Mammary microvascular endothelial cell (primary cell): Measurements from ENCODE around the gene NDC80. TPM values are rescaled to one million over a fixed set of nuclear protein-coding genes. Genes with fewer than 3 reads are reported as not detected.

Experiments
- total RNA-seq: library from RNA; depleted of rRNA; stranded (reverse); fragments of >200 nt; gene quantifications from 2 replicates; pipeline ENCODE4 v1.2.3, GENCODE V29; 2015

NDC80 gene
- 30.8 and 33.0 TPM in 2 replicates for total RNA-seq

DNA sequence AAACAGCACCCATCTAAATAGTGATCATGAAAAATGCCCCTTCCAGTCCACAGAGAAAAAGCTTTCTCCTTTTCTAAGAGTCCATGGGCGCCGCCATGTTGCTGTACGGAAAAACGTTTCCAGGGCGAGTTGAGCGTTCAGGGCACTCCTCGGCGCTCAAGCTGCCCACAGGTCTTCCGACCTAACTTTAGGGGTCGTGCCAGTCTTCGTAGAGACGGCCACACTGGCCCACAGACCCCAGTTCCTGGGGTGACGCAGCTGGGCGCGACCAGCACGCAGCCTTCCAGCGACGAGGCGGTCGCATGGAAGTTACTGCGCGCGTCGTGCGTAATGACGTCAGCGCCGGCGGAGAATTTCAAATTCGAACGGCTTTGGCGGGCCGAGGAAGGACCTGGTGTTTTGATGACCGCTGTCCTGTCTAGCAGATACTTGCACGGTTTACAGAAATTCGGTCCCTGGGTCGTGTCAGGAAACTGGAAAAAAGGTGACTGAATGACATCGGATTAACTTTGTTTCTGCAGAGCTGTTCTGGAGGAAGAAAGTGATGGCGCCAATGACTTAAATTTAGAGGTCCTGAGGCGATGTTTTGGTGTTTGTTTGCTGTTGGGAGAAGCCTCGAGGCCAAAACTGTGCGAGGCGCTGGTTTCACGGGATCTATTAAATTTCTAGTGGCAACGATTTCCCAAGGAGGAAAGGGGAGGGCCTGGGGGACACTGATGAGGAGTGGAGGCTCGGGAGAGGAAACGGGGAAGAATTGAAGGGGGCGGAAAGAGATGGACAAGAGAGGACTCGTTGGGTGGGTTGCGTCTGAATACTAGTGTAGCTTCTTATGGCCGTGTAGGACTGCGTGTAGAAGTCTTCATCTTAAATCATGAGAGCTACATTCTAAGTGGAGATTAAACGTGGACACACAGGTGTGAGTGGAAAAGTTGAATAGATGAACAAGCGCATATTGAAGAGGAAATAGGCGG, at the start of gene NDC80, which contains the start of gene METTL4:
NDC80 (plus strand) TSS at position 358 of the 971 bp plus-strand sequence. CDS start 1,429 bp downstream, outside the sequence.
METTL4 (minus strand) TSS at position 306 of the 971 bp plus-strand sequence. CDS start 4,289 bp downstream, outside the sequence.

DNA sequence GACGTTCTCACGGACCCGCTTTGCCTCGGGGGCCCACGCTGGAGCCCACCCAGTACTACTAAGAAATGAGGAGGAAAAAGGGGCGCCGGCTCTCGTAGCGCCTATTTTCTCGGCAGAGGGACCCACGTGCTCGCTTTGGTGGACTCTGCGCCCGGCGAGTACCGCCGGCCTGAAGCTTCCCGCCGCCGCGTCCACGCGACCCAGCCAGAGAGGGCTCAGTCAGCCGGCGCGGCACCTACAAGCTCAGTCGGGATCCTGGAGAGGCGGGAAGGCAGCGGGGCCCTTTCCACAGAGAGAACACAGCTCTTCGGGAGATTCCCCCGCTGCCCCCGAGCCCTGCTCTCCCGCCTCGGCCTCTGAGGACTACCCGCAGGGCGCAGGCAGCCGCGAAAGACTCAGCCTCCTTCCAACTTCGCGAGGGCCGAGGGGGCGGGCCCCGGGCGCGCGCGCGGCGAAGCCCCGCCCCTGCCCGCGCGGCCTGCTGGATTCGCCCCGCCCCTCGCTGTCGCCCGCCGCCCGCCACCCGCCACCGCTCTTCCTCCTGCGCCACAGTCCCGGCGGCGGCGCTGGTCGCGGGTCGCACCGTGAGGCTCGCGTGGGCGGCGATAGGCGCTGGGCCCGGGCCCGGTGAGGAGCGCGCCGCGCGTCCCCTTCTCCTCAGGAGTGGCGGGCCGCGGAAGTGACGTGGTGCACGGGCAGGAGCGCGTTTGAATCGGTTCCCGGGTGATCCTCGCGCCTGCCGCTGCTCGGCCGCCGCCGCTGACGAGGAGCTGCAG, 84.0 kb downstream of the NDC80 start, which contains the start of gene SMCHD1:
SMCHD1 (plus strand) TSS at position 549 of the 776 bp plus-strand sequence. CDS start 350 bp downstream, outside the sequence.

Other genes starting within 250 kb of the NDC80 start
- gene METTL4, start 52 bp upstream of the NDC80 start, total RNA-seq: 6.0 and 8.4 TPM in 2 replicates
- gene SMCHD1, start 84.2 kb downstream of the NDC80 start, total RNA-seq: 23.2 and 25.2 TPM in 2 replicates